NCI-H345 (cell line): ENCODE results near the gene SLC10A1.
A peak's percentile ranks its signal among the peaks of the same experiment; 100 is the strongest.
"Not testable (repeated sequence)": the region's sequence is repeated elsewhere in the genome, so short reads cannot be mapped to it uniquely, and the experiment has no call there.

ENCODE experiments used
- DNase-seq: peaks from one replicate; lab custom pipeline; 2025; lab: John Stamatoyannopoulos, UW

Gene SLC10A1

DNA sequence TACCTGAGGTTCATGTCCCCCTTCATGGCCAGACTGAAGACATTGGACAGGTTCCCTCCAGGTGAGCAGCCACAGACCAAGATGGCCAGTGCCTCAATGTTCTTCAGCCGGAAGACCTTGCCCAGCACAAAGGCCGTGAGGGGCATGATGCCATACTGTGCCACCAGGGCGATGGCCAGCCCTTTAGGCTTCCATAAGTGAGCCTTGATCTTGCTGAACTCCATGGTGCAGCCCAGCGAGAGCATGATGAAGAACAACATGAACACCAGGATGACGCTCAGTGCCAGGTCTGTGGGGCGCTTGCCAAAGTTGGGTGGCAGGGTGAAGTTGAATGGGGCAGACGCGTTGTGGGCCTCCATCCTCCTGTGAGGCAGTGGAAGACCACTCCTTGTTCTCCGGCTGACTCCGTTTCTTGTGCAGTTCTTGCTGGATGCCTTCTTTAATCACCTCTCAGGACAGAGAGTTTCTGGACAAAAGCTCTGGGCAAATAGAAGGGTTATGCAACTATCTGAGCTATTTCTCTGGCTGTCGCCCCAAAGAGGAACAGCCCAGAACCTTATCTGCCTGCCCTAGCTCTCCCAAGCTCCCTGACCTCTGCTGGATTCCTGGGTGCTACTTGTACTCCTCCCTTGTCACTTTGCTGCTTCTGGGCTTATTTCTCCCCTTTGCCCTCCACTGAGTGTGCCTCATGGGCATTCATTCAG lies at the start of gene SLC10A1:
Gene SLC10A1, minus strand, starts transcription at position 445 of the 704 bp plus-strand sequence. Its CDS starts 86 bp downstream, at position 359.
- DNase-seq, result no peak

DNA sequence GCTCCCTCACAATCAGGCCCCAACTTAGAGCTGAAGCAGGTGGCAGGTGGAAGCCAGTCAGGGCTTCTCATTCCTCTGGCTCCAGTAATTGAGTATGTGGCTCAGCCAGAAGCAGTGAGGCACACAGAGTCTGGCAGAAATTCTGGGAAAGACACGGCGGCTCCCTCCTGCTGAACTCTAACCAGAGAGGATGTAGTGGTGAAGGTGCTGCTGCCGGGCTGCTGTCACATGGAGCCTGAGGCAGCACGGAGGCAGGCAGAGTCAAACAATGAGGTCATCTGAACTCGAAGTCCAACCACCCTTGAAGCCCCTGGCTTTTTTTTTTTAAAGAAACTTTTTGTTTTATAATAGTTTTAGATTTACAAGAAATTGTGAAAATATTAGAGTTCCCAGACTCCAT lies 48.7 kb upstream of the SLC10A1 start:
- peak; percentile 36 for DNase-seq

GRCh38 chr14:69845050-69845581 lies 48.1 kb upstream of the SLC10A1 start:
- DNase-seq, result no peak

DNA sequence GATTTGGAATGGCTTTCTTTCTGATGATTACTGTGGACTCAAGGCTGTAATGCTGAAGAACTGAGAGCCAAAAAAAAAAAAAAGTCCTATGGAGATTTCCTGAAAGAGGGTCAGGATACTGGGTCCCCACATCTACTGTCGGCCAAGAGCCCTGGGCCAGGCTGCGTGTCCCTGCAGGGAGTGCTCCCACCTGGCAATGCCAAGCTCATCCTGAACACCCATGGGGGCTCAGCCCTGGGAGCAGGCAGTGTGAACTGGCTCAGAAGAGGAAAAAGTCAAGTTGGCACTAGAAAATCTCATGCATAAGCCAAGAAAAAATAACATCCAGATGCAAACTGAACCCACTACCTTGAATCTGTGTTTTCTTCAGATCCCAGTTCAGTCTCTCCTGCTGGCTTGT lies 47.1 kb upstream of the SLC10A1 start:
- no peak for DNase-seq

GRCh38 chr14:69842686-69843420 lies 45.8 kb upstream of the SLC10A1 start:
- DNase-seq, result peak; percentile 89

- DNase-seq, result no peak
Observed at GRCh38 chr14:69841656-69842055, 44.6 kb upstream of the SLC10A1 start.

- no peak for DNase-seq
Observed at GRCh38 chr14:69839661-69840060, 42.6 kb upstream of the SLC10A1 start.

GRCh38 chr14:69838881-69839416 lies 41.9 kb upstream of the SLC10A1 start:
- DNase-seq, result no peak

- no peak for DNase-seq
Observed at GRCh38 chr14:69828879-69829278, 31.8 kb upstream of the SLC10A1 start.

GRCh38 chr14:69828354-69828753 lies 31.3 kb upstream of the SLC10A1 start:
- no peak for DNase-seq

GRCh38 chr14:69827560-69827959 lies 30.5 kb upstream of the SLC10A1 start:
- no peak for DNase-seq

GRCh38 chr14:69822456-69822855 lies 25.4 kb upstream of the SLC10A1 start:
- no peak for DNase-seq

DNA sequence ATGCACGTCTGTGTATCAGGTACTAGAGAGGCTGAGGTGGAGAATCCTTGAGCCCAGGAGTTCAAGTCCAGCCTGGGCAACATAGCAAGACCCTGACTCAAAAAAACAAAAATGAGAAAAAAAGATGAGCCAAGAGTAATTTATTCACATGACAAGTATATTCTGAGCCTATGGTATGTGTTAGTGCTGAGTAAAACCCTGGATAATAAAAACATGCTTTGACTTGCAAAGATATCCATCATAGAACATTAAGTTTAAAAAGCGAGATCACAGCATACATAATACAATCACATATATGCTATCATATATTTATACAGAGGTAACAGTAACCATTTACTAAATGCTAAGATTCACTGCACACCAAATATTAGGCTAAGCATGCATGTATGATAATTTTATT lies 23.9 kb upstream of the SLC10A1 start:
- no peak for DNase-seq

DNA sequence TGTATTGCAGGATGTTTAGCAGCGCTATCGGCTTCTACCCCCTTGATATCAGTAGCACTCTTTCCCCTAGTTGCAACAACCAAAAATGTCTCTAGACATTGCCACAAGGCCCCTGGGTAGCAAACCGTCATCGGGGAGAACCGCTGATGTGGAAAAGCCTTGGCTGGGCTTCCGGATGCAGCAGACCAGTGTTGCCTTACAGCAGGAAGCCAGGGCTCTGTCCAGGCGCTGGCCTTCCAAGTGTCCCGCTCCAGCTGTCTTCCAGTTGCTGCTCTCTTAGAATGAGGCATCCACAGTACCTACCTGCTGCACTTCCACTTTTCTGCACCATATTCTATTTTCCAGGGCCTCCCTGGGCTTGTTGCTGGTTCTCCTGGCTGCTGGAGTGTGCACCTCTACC lies 22.6 kb upstream of the SLC10A1 start:
- no peak for DNase-seq

- peak; percentile 82 for DNase-seq
Observed at GRCh38 chr14:69818758-69819191, 21.7 kb upstream of the SLC10A1 start.

DNA sequence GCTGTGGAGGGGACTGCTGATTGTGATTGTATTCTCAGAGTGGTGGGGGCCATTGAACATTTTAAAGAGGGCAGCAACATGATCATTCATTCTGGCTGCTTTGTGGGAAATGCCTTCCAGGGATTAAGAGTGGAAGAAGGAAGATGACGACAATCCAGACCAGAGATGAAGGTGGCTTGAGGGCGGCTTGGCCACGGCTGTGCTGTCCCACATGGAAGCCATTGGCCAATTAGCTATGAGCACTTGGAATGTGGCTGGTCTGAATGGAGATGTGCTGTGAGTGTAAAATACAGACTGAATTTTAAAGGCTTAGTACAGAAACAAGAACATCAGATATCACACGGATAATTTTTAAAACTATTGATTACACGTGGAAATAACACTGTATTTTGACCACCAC lies 19.2 kb upstream of the SLC10A1 start:
- no peak for DNase-seq

- no peak for DNase-seq
Observed at GRCh38 chr14:69815556-69815955, 18.5 kb upstream of the SLC10A1 start.

GRCh38 chr14:69814397-69814796 lies 17.4 kb upstream of the SLC10A1 start:
- no peak for DNase-seq

- not testable (repeated sequence) for DNase-seq
Observed at GRCh38 chr14:69813346-69813745, 16.3 kb upstream of the SLC10A1 start.

GRCh38 chr14:69812711-69813110 lies 15.7 kb upstream of the SLC10A1 start:
- DNase-seq, result no peak

DNA sequence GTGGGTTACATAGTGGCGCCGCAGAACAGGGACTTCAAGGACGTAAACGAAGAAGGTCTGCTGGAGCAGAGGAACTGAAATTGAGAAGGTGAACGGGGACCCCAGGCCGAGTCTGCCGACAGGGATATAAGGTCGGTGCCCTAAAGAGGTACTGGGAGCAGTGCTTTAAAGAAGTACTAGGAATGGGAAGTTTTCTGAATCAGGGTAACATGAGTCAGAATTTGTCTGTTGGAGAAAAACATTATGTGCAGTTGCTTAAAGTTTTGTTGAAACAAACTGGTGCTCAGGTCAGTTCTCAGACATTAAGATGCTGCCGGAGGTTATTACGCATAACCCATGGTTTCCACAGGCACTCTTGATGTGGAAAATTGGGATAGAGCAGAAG lies 14.8 kb upstream of the SLC10A1 start:
- no peak for DNase-seq

- DNase-seq, result no peak
Observed at GRCh38 chr14:69811227-69811867, 14.3 kb upstream of the SLC10A1 start.
